ENCODE measurements around the gene DUT. TPM values are rescaled to one million over a fixed set of nuclear protein-coding genes. Genes with fewer than 3 reads are reported as not detected.
A peak's percentile ranks its signal among the peaks of the same experiment; 100 is the strongest.

The DUT gene
- total and polyA plus RNA-seq, 2 experiments from 2014 or later, result 78.0 to 149 TPM

DNA sequence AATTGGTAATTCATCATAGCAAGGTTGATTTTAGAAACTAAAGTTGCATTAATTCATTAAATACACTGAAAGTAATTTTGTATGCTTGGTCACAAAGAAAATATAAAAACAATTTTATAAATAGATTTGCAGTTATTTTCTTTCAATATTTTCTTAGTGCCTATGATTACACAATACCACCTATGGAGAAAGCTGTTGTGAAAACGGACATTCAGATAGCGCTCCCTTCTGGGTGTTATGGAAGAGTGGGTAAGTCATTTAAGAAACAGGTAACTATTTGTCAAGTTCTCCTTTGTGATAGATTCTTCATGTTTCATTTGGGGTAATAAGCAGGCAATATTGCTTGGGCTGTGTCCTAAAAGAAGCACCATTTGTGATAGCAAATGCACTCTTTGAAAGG lies 3.0 kb downstream of the DUT start:
- Histone ChIP-seq H3K4me2 (ENCODE audit: unreplicated experiment) (no peak overlapping the region), H3F3A (ENCODE audit: insufficient read depth) (peaks cover 6% of the 10 kb centered on the region; the same call in 1 of the 2 replicates), H3K36me3 (ENCODE audit: low read depth) (peaks cover 6% of the 10 kb centered on the region), H3K9me3 (ENCODE audit: low read depth) (no peaks in the 10 kb centered on the region), H3K4me1 (ENCODE audit: insufficient read depth) (peaks cover 11% of the 10 kb centered on the region; the same call in 1 of the 2 replicates), H3K9me2 (ENCODE audit: insufficient read depth) (no peaks in the 10 kb centered on the region), H3K27me3 (replicated peaks; ENCODE audit: insufficient read depth) (no peaks in the 10 kb centered on the region), H3K27ac (no peak overlapping the region), H3K79me2 (ENCODE audit: insufficient read depth) (peaks cover 27% of the 10 kb centered on the region), H4K20me1 (ENCODE audit: insufficient read depth) (no peaks in the 10 kb centered on the region), H2AFZ (no peak overlapping the region), H3K4me3 (no peak overlapping the region), H3K9ac (no peak overlapping the region)
- 63 to 68% methylated on average over 2 of the region's 2 CpGs for WGBS, 2 experiments (ENCODE audit: low coverage in 1 of 2, low lambda C conversion rate in 2 of 2, missing lambda C conversion rate in 2 of 2)
- in situ Hi-C loops (cut with MboI), result no loop called here
- DNase-seq, result no peak
- no peak for TF ChIP-seq EZH2 (IDR thresholded peaks at IDR 0.05; ENCODE audit: insufficient read depth, poor library complexity, severe bottlenecking)
- no peak for TF ChIP-seq EZH2phosphoT487 (IDR thresholded peaks at IDR 0.05; ENCODE audit: insufficient read depth, low read depth)

DNA sequence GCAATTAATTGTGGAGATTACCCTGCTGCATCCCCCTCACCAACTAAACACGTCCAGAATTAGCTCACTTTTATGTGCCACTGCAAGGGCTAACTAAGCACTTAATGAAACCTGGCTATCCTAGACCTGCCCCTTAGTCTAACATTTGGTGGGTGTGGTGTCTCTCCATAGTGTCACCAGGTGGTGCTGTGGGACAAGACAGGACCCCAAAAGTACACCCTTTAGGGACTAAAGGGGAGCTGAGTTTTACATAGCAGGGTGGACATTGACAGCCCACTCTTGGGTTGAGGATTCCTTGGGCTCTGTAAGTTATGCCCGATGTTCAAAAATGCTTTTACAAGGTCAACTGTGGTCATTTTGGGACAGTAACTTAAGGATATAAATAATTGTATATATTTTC lies 5.7 kb downstream of the DUT start:
- Histone ChIP-seq H3K27ac (no peak overlapping the region), H3K36me3 (ENCODE audit: low read depth) (peaks cover 11% of the 10 kb centered on the region), H3K27me3 (replicated peaks; ENCODE audit: insufficient read depth) (no peaks in the 10 kb centered on the region), H3K79me2 (ENCODE audit: insufficient read depth) (peaks cover 15% of the 10 kb centered on the region), H3F3A (ENCODE audit: insufficient read depth) (peaks cover 11% of the 10 kb centered on the region; the same call in 1 of the 2 replicates), H3K9me3 (ENCODE audit: low read depth) (no peaks in the 10 kb centered on the region), H3K4me1 (ENCODE audit: insufficient read depth) (0 out of 2 replicates have a peak, but pooled peaks cover 4% of the 10 kb centered on the region), H2AFZ (no peak overlapping the region), H3K4me3 (no peak overlapping the region), H4K20me1 (ENCODE audit: insufficient read depth) (no peaks in the 10 kb centered on the region), H3K9me2 (ENCODE audit: insufficient read depth) (no peaks in the 10 kb centered on the region), H3K9ac (no peak overlapping the region), H3K4me2 (ENCODE audit: unreplicated experiment) (no peak overlapping the region)
- WGBS, 2 experiments (ENCODE audit: low coverage in 1 of 2, low lambda C conversion rate in 2 of 2, missing lambda C conversion rate in 2 of 2), result 52 to 62% methylated on average over 2 of the region's 2 CpGs
- TF ChIP-seq EZH2 (IDR thresholded peaks at IDR 0.05; ENCODE audit: insufficient read depth, poor library complexity, severe bottlenecking) (no peak), EZH2phosphoT487 (IDR thresholded peaks at IDR 0.05; ENCODE audit: insufficient read depth, low read depth) (no peak)
- in situ Hi-C loops (cut with MboI), result no loop called here
- DNase-seq, result peak; percentile 30

GRCh38 chr15:48337607-48338006 lies 6.4 kb downstream of the DUT start:
- Histone ChIP-seq H3K9me3 (ENCODE audit: low read depth) (no peaks in the 10 kb centered on the region), H4K20me1 (ENCODE audit: insufficient read depth) (no peaks in the 10 kb centered on the region), H3K9ac (no peak overlapping the region), H3K36me3 (ENCODE audit: low read depth) (peaks cover 18% of the 10 kb centered on the region), H3K27me3 (replicated peaks; ENCODE audit: insufficient read depth) (no peaks in the 10 kb centered on the region), H3K79me2 (ENCODE audit: insufficient read depth) (peaks cover 9% of the 10 kb centered on the region), H3F3A (ENCODE audit: insufficient read depth) (peaks cover 11% of the 10 kb centered on the region; the same call in 1 of the 2 replicates), H3K4me1 (ENCODE audit: insufficient read depth) (no peaks in the 10 kb centered on the region), H3K9me2 (ENCODE audit: insufficient read depth) (no peaks in the 10 kb centered on the region), H3K4me2 (ENCODE audit: unreplicated experiment) (no peak overlapping the region), H3K27ac (no peak overlapping the region), H2AFZ (no peak overlapping the region), H3K4me3 (no peak overlapping the region)
- TF ChIP-seq EZH2 (IDR thresholded peaks at IDR 0.05; ENCODE audit: insufficient read depth, poor library complexity, severe bottlenecking), result no peak
- TF ChIP-seq EZH2phosphoT487 (IDR thresholded peaks at IDR 0.05; ENCODE audit: insufficient read depth, low read depth), result no peak
- WGBS, 2 experiments (ENCODE audit: low coverage in 1 of 2, low lambda C conversion rate in 2 of 2, missing lambda C conversion rate in 2 of 2), result 38 to 41% methylated on average over 1 of the region's 1 CpG
- in situ Hi-C loops (cut with MboI), result no loop called here
- no peak for DNase-seq

- no peak overlapping the region for H3K4me3 ChIP-seq
- no peaks in the 10 kb centered on the region for H4K20me1 ChIP-seq (ENCODE audit: insufficient read depth)
- TF ChIP-seq EZH2 (IDR thresholded peaks at IDR 0.05; ENCODE audit: insufficient read depth, poor library complexity, severe bottlenecking), result no peak
- TF ChIP-seq EZH2phosphoT487 (IDR thresholded peaks at IDR 0.05; ENCODE audit: insufficient read depth, low read depth), result no peak
- no peak overlapping the region for H3K27ac ChIP-seq
- H3K27me3 ChIP-seq (replicated peaks; ENCODE audit: insufficient read depth), result no peaks in the 10 kb centered on the region
- H3K36me3 ChIP-seq (ENCODE audit: low read depth), result peaks cover 28% of the 10 kb centered on the region
- H3K4me1 ChIP-seq (ENCODE audit: insufficient read depth), result no peaks in the 10 kb centered on the region
- H3K4me2 ChIP-seq (ENCODE audit: unreplicated experiment), result no peak overlapping the region
- WGBS, 2 experiments (ENCODE audit: low coverage in 1 of 2, low lambda C conversion rate in 2 of 2, missing lambda C conversion rate in 2 of 2), result 98 to 100% methylated on average over 4 of the region's 4 CpGs
- H3F3A ChIP-seq (ENCODE audit: insufficient read depth), result peaks cover 11% of the 10 kb centered on the region; the same call in 1 of the 2 replicates
- no peaks in the 10 kb centered on the region; the same call in 1 of the 2 replicates for H3K79me2 ChIP-seq (ENCODE audit: insufficient read depth)
- no peaks in the 10 kb centered on the region for H3K9me2 ChIP-seq (ENCODE audit: insufficient read depth)
- no peak overlapping the region for H3K9ac ChIP-seq
- in situ Hi-C loops (cut with MboI), result no loop called here
- no peak for DNase-seq
- no peaks in the 10 kb centered on the region for H3K9me3 ChIP-seq (ENCODE audit: low read depth)
- H2AFZ ChIP-seq, result no peak overlapping the region
These were observed 8.9 kb downstream of the DUT start for GRCh38 chr15:48340111-48340510.
